ENCODE measurements around the gene CD163L1.
"Not testable (repeated sequence)": the region's sequence is repeated elsewhere in the genome, so short reads cannot be mapped to it uniquely, and the experiment has no call there.

CD163L1 gene
- 0.13 to 4.9 (median 1.1) reads per million in 18 experiments for total RNA-seq

DNA sequence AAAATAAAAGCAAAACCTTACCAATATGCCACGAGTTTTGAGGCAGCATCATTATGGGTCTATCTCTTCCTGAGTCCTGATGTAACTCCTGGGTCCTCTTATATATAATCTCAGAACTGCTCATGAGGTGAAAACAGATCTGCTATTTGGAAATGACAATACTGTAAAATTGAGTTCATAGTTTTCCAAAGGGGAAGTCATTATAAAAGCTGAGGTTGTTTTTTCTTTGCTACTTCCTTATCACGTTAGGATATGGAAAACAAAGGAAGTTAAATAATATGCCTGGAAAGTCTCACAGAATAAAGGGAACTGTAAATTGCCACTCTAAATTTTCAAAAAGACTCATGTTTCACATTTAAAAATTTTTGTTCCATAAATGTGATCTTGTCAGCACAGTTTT lies at the start of gene CD163L1:
CD163L1 (minus strand) TSS at position 78 of the 400 bp plus-strand sequence; CDS start at position 52, 26 bp downstream.
- DNase-seq, result peak; percentile 42 to 58

DNA sequence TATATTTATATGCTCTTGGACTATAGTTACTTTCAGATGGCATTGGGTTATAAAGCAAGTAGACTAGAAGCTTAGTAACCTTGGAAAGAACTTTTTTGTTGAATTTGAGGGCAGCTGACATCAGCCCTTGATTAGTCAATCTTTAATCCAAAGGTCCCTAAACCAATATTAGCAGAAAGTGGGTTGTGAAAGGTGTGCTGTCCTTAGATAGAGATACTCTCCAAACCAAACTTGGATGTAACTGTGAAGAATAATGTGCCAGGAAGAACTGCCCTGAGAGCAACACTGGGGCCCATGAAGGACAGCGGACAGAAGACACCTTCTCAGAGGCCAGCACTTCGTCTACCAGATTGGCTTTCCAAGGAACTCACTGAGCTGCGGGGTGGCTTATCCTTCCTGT lies 49.1 kb upstream of the CD163L1 start:
- no peak for DNase-seq

DNA sequence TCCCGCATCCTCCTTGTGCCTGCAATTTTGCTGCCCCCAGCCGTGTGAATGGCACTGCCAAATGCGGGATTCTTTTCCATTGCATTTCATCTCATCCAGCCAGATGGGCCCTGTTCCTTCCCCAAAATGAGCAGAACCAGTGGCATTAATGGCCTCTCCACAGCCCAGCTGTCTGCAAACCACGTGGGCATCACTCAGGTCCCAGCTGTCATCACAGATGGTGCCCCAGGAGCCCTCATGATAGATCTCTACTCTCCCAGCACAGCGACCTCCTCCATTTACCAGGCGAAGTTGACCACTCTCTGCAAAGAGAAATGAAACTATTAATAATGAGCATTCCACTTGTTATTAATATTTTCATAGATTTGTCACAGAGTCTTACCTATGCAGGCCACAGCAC lies 42.6 kb upstream of the CD163L1 start:
- DNase-seq, result no peak

DNA sequence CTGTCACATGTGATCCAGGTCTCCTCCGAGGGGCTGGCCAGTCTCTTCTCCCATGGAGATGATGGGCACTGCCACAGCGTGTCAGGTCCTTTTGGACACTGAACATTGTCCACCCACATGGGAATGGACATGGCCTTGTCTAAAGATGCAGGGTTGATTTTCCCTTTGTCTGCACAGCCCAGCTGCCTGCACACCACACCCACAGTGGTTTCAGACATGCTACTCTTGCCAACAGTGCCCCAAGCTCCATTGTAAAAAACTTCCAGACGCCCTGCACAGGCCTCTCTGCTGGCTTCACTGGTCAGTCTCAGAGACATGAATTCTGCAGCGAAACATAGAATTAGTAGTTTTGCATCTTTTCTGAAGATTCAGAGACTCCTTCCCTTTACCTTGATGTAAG lies 41.1 kb upstream of the CD163L1 start:
- no peak for DNase-seq

DNA sequence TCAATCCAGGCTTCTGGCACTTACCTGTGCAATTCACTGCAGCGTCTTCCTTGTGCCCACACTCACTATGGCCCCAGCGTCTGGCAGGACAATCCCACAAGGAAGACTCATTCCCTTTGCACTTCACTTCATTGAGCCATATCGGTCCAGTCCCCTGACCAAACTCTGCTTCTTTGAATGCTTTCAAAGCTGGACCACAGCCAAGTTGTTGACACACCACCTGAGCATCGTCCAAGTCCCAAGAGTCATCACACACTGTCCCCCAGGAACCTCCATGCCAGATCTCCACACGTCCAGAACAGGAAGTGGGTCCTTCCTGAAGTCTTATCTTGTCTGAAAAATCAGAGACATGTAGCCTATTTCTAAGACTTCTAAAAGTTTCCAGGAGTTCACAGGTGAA lies 39.4 kb upstream of the CD163L1 start:
- no peak for DNase-seq

DNA sequence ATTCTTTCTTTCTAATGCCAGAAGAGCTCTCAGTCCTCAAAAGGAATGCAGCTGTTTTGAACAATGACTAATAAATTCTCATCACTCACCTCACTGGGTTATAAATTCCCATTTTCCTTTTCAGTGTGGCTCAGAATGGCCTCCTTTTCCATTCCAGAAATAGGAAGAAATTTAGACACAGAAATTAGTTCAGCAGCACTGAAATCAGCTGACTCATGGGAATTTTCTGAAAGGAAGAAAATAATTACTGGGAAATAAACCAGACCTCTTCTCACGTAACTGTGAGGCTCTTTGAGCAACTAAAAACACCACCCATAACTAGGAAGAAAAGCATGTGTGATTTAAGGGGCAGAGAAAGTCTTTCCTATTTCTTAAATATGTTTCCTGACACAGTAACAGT lies 35.8 kb upstream of the CD163L1 start:
- no peak for DNase-seq

DNA sequence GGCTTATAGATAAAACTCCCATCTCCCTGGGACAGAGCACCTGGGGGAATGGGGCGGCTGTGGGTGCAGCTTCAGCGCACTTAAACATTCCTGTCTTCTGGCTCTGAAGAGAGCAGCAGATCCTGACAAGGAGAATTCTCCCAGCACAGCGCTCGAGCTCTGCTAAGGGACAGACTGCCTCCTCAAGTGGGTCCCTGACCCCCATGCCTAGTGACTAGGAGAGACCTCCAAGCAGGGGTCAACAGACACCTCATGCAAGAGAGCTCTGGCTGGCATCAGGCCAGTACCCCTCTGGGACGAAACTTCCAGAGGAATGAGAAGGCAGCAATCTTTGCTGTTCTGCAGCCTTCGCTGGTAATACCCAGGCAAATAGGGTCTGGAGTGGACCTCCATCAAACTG lies 28.1 kb upstream of the CD163L1 start:
- DNase-seq, result no peak

DNA sequence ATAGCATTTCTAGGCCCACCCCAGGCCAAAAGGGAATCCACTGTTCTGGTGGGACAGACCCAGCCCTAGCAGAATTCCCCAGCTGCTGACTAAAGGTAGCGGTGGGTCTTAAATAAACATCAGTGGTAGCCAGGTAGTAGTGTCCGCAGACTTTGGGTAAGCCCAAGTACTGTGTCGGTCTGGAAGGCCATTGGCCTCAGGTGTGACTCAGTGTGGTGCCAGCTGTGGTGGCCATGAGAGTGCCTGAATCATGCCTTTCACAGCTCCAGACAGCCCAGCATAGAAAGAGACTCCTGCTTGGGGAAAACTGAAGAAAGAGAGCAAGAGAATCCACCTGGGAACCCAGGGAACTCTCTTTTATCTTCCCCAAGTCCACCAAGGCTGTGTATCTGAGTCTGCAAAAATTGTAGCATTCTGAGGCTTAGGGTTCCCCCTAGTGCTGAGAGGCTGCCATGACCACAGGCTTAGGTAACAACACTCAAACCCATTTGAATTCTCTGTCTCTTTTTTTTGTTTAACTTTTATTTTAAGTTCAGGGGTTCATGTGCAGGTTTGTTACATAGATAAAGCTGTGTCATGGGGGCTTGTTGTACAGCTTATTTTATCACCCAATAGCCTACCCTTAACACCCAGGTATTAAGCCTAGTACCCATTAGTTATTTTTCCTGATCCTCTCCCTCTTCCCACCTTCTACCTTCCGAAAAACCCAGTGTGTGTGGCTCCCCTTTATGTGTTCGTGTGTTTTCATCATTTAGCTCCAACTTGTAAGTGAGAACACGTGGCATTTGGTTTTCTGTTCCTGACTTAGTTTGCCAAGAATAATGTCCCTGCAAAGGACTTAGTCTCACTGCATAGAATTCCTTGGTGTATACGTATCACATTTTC lies 16.7 kb upstream of the CD163L1 start:
- DNase-seq, result peak; percentile 69 to 73

DNA sequence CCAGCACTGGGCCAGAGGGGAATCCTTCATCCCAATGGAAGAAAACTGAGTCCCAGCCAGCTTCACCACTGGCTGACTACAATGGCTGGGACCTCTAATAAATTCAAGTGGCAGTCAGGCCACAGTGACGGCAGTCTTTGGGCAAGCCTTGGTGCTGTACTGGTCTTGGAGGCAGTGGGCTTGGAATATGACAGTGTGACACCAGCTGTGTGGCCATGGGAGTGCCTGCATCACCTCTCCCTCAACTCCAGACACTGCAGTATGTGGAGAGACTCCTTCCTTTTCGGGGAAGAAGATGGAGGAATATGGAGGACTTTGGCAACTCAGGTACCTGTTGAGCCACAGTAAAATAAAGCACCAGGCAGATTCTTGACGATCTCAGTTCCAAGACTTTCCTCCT lies 16.0 kb upstream of the CD163L1 start:
- DNase-seq, result no peak

DNA sequence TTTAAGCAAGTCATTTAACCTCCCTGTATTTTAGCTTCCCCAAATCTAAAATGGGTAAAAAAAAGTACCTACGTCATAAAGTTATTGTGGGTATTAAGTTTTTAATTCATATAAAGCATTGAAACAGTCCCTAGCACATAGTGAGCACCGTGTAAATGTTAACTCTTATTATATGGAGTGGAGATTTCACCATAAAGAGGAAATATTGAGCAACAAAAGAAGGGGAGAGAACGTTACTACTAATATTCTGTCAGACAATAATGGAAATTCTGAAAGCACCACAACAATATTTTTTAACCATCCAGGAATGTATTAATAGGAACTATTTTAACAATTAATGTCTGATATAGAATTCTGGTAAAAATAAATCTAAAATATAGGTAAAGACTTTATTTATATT lies 7.8 kb upstream of the CD163L1 start:
- DNase-seq, result no peak

DNA sequence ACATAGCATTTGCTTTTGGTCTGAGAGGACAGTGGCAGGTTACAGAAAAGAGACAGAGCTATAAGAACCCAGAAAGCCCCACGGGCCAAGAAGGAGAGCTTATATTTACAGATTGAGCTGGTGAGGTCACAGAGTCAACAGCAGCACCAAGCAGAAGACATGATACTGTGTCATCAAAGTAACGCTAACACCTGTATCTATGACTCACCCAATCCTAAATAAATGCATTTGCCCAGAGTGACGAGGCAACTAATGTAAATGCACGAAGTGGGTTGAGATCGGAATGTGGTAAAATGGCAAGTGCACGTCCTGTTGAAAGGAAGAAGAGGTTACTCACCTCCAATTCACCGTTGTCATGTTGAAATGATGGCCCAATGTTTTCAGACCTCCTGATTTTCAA lies 6.7 kb upstream of the CD163L1 start:
- no peak for DNase-seq

DNA sequence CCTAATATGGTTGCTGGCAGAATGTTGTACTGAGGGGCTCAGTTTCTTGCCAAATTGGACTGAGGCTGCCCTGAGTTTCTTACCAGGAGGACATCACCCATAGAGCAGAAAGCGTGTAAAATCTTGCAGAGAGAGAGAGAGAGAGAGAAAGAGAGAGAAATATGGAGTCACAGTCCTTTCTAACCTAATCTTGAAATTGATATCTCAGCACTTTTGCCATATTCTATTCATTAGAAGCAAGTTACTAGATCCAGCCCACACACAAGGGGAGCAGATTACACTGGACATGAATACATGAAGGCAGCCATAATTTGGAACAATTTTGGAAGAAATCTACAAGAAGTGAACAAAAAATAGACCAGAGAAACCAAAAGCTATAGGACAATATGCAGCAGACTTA lies 4.1 kb upstream of the CD163L1 start:
- DNase-seq, result no peak

DNA sequence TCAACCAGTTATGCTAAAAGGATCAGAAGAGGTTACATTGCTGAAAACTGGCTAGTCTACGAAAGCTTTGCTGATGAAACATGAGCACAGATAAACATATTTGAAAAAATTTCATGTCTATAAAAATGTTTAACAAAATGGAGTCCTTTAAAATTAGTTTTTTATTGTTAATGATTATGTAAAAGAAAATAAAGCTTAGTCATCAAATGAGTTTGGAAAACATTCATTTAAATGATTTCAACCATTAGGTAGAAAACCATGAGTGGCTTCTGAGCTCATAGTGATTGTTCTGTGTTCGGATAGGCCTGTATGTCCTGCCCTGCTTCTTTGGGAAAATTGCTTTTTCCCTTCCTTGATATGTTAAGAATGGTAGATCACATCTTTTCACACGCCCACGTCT lies 584 bp upstream of the CD163L1 start:
- DNase-seq, result no peak

DNA sequence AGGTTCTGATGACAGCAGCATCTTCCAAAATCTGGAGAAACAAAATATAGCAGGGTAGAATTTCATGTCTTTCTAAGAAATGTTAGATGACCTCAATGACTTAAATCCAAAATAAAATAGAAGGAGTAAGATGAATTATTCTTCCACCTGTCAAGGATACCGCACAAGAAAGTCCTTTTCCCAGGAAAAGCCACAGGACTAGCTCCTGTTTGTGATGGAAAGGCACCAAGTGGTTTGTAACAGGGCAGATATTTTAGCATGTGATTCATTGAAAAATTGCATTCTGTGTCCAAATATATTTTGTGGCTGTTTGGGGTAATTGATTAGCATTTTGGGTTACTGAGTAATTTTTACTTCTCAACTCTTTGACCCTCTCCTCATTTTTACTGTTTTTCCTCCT lies 2.7 kb downstream of the CD163L1 start:
- DNase-seq, result no peak

DNA sequence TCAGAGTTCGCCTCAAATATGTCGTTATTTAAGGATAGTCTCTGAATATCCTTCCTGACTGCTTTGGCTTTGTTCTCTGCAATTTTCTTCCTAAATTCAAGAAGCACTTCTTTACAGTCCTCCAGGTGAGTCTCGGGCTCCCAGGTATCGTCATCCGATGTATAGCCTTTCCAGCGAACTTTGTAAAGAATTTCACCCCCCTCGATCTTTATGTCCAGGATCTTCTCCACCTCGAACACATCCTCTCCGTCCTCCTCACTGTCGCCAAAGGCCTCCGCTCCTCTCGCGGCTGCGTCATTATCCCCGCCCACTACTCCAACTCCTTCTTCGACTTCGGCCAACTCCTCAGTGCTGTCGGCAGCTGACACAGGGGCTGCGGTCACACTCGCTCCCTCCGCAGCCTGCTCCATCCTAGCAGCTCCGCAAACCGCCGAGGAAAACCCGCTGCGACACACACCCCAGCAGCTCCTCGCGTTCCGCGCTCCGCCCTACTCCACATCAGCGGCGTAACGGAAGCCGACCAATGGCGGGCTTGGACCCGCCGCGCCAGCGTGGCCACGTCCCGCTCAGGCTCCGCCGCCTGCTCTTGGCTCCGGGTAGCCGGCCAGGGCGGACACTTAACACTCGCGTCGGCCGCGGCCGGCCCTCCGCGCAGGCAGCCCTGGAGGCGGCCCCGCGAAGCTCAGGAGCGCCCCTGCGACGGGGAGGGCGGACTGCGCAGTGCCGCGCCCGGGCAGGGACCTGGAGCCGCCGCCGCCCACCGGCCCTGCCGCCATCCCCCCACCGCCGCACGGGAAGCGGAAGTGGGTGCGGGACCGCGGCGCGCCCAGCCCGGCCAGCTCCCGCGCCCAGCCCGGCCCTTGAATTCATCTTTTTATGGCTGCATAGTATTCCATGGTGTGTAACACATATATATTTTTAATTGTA lies 4.1 kb downstream of the CD163L1 start:
- peak; percentile 70 to 72 for DNase-seq

DNA sequence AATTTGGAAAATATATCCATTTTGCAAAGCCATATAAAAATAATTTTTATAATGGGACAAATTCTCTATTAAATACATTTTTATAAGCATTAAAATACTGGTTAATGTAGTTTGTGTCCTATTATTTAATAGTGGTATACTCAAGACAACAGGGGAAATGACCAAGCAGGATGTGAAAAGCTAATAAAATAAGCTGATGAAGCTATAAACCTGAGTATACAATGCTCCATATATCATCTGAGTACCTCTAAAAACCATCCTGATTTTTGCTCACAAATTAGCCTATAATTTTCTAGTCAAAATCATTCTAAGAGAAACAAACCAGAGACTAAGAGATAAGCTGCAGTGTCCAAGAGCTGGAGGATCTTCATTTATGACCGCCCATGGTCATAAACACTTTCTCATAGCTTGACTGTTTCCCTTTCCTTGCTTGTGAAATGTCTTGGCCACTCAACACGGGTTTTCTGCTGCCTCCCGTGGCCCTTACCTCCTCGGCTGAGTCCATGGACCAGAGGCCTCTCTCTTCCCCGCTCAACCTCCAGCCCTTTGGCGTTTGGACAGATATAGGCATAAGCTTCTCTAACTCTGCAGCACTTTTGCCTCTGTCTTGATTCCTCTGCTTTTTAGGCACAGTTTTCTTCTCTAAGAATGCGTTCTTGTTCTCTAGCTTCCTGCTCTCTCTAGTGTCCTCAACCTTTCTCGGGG lies 5.5 kb downstream of the CD163L1 start:
- not testable (repeated sequence) for DNase-seq

DNA sequence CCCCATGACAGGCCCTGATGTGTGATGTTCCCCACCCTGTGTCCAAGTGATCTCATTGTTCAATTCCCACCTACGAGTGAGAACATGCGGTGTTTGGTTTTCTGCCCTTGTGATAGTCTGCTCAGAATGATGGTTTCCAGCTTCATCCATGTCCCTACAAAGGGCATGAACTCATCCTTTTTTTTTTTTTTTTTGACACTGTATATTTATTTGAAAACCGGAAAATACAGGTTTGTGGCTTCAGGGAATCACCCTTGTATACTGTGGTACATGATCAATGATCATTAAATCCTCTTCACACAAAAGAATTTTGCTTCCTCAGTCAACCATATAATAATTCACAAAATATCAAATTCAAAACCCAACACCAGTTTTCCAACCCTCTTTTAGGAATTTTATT lies 6.5 kb downstream of the CD163L1 start:
- DNase-seq, result not testable (repeated sequence)

DNA sequence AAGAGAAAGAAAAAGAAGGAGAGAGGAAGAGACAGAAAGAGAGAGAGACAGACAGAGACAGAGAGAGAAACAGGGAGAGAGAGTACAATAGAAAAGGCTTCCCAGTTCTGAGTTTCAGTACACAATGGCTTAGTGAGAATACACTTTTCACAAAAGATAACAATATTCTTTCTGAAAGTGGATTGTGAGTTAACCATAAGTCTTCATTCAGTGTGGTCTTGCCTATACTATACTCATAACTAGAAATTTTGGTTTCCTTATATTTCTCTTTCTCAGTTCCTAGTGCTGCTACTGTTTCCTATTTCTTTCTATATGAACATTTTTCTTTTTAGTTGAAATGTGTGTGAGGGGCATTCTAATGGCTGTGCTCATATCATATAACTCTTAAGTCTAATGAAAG lies 9.3 kb downstream of the CD163L1 start:
- DNase-seq, result no peak

DNA sequence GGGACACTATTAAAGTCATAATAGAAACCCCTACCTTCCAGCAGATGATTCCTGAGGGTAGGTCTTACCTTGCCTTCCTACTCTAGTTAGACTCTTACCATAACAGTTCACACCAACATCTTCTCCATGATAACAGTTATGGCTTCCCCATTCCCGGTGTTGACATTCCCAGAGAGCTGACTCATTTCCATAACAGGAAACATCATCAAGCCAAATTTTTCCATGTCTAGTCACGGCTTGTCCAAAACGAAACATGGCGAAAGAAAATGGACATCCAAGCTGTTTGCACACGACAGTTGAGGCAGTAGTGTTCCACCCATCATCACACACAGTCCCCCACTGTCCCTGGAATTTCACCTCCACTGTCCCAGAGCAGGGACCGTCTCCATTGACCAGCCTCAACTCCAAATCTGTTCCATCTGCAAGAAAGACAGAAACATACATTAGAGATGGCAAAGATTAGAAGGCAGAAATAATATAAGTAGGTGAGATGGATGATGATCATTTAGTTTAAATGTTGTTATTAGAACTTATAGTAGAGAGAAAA lies 10.6 kb downstream of the CD163L1 start:
- no peak for DNase-seq

DNA sequence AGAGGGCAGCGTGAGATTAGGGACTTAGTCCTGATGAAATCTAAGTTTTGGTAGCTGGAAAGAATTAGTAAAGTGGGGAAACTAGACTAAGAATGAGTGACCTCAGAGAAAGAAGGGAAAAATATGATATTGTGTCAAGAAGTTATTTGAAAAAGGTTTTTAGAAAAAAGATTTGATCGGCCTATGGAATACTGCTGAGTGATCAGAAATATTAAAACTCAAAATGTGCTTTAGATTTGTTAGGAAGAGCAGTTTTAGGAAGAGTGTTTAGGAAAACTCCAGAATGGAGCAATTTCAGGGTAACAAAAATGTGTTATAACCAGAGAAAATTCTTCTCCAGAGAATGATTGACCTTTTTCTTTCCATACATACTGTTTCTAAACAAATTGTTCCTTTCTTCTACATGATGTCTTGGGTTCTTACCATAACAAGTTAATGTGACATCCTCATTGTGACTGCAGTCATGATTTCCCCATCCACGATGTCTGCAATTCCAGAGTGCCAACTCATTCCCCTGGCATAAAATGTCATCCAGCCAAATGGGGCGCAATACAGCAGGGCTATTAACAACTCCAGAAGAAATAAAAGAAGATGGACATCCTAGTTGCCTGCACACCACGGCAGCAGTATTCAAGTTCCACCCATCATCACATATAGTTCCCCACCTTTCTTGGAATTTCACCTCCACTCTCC lies 11.8 kb downstream of the CD163L1 start:
- DNase-seq, result no peak

DNA sequence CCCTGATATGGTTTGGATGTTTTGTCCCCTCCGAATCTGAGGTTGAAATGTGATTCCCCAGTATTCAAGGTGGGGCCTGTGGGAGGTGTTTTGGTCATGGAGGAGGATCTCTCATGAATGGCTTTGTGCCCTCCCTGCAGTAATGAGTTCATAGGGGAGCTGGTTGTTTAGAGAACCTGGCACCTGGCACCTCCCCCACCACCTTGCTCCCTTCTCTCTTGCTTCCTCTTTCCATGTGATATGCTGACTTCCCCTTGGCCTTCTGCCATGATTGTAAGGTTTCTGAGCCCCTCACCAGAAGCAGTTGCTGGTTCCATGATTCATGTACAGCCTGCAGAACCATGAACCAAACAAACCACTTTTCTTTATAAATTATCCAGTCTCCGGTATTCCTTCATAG lies 32.6 kb downstream of the CD163L1 start:
- DNase-seq, result no peak

DNA sequence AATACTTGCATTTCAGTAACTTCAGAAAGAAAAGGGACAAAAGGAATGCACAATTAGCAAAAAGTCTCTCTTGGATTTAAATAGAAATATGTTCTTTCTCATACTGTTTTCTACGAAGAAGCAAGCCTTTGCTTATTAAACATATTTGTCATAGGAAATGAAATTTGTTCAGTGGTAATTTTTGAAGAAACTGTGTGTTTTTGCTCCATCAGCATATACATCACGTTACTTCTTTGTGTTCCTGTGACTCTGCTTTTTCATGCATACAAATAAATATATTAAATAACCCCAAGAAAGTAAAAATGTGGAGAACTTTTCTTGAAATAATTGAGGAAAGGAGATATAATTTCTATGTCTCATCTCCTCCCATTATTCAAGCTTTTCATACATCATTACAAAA lies 39.7 kb downstream of the CD163L1 start:
- DNase-seq, result no peak

Data from inflammatory macrophage (primary cell).